SK-N-SH treated with all-trans-retinoic acid at 6 μM for 48 hours (cell line): ENCODE data around the gene COL26A1.

Experiments
- ATAC-seq: fragments of 200-7000 bp; cut with Tn5 transposase; 3 replicates; pipeline ENCODE4 v1.9.1; 2020; ENCODE audit warnings: mild to moderate bottlenecking, moderate library complexity
- ARNTL ChIP-seq: fragments of 450-650 bp; formaldehyde crosslinking; IDR thresholded peaks from 2 replicates; pipeline ENCODE4 v1.5.0; 2020; ENCODE audit warnings: low read depth, mild to moderate bottlenecking, moderate library complexity, borderline replicate concordance
- CSDC2 ChIP-seq: fragments of 250-450 bp; sonication (Bioruptor Pico); IDR thresholded peaks from 2 replicates; pipeline ENCODE4 v1.5.0; 2020; ENCODE audit warnings: mild to moderate bottlenecking, moderate library complexity
- ESRRG ChIP-seq: fragments of 250-450 bp; sonication (Bioruptor Pico); IDR thresholded peaks from 2 replicates; pipeline ENCODE4 v1.6.1; 2021; ENCODE audit warnings: mild to moderate bottlenecking
- ISL1 ChIP-seq: fragments of 250-450 bp; sonication (Bioruptor Pico); IDR thresholded peaks from 2 replicates; pipeline ENCODE4 v2.1.2; 2022; ENCODE audit warnings: mild to moderate bottlenecking, moderate library complexity
- OSR1 ChIP-seq: fragments of 250-450 bp; sonication (Bioruptor Pico); IDR thresholded peaks from 2 replicates; pipeline ENCODE4 v1.8.0; 2022; ENCODE audit warnings: moderate library complexity, mild to moderate bottlenecking, inconsistent platforms
- PPARA ChIP-seq: fragments of 250-450 bp; sonication (Bioruptor Pico); IDR thresholded peaks from 2 replicates; pipeline ENCODE4 v1.5.0; 2020; ENCODE audit warnings: mild to moderate bottlenecking, borderline replicate concordance
- SNAI2 ChIP-seq: fragments of 250-450 bp; sonication (Bioruptor Pico); IDR thresholded peaks from 2 replicates; pipeline ENCODE4 v1.5.0; 2020; ENCODE audit warnings: mild to moderate bottlenecking, moderate library complexity
- TCF4 ChIP-seq: fragments of 250-450 bp; sonication (Bioruptor Pico); IDR thresholded peaks from 2 replicates; pipeline ENCODE4 v1.8.0; 2021; ENCODE audit warnings: mild to moderate bottlenecking, moderate library complexity, borderline replicate concordance
- TOX ChIP-seq: fragments of 250-450 bp; sonication (Bioruptor Pico); IDR thresholded peaks from 2 replicates; pipeline ENCODE4 v1.8.0; 2021; ENCODE audit warnings: mild to moderate bottlenecking, moderate library complexity, borderline replicate concordance
- ZC3H10 ChIP-seq: fragments of 250-450 bp; sonication (Bioruptor Pico); IDR thresholded peaks from 2 replicates; pipeline ENCODE4 v1.5.1; 2021; ENCODE audit warnings: mild to moderate bottlenecking, moderate library complexity
- ZFP30 ChIP-seq: fragments of 450-650 bp; formaldehyde crosslinking; IDR thresholded peaks from 2 replicates; pipeline ENCODE4 v1.5.0; 2022; ENCODE audit warnings: mild to moderate bottlenecking, moderate library complexity
- ZNF565 ChIP-seq: fragments of 450-650 bp; formaldehyde crosslinking; conservative IDR thresholded peaks from 2 replicates; pipeline ENCODE4 v1.5.0; 2020; ENCODE audit warnings: low read depth, mild to moderate bottlenecking, moderate library complexity
- ZNF70 ChIP-seq: fragments of 450-650 bp; formaldehyde crosslinking; IDR thresholded peaks from 2 replicates; pipeline ENCODE4 v1.5.0; 2020; ENCODE audit warnings: mild to moderate bottlenecking, moderate library complexity
- ZNF8 ChIP-seq: fragments of 450-650 bp; formaldehyde crosslinking; IDR thresholded peaks from 2 replicates; pipeline ENCODE4 v1.5.0; 2020; ENCODE audit warnings: mild to moderate bottlenecking, moderate library complexity
- TF ChIP-seq, protein P1 (sequence below): fragments of 250-450 bp; sonication (Bioruptor Pico); IDR thresholded peaks from 2 replicates; pipeline ENCODE4 v1.5.1; 2020; ENCODE audit warnings: low read depth, mild to moderate bottlenecking, moderate library complexity
- TF ChIP-seq, protein P2 (sequence below): fragments of 250-450 bp; sonication (Bioruptor Pico); IDR thresholded peaks from 2 replicates; pipeline ENCODE4 v1.5.0; 2020; ENCODE audit warnings: mild to moderate bottlenecking, moderate library complexity
- TF ChIP-seq, protein P3 (sequence below): fragments of 250-450 bp; sonication (Bioruptor Pico); IDR thresholded peaks from 2 replicates; pipeline ENCODE4 v1.8.0; 2021; ENCODE audit warnings: low read depth, mild to moderate bottlenecking, moderate library complexity, borderline replicate concordance
- TF ChIP-seq, protein P4 (sequence below): fragments of 250-450 bp; sonication (Bioruptor Pico); IDR thresholded peaks from 2 replicates; pipeline ENCODE4 v1.5.1; 2021; ENCODE audit warnings: mild to moderate bottlenecking, moderate library complexity

The COL26A1 gene

DNA sequence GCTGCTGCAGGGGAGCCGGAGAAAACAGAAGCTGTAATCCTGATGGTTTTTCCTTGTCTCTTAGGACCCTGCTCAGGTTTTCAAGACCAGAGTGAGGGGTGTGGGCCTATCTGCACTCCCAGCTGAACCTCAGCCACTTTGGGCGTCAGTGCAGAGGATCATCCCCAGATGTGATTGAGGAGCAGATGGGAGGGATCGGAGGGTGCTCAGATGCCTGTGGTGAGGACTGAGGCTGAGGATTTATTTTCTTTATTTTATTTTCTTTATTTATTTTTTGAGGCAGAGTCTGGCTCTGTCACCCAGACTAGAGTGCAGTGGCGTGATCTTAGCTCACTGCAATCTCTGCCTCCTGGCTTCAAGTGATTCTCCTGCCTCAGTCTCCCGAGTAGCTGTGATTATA lies 13.9 kb downstream of the COL26A1 start:
- no peak for ATAC-seq
- TF ChIP-seq OSR1 (CRISPR knock-in tag) = no peak
- TF ChIP-seq, protein P1, sequence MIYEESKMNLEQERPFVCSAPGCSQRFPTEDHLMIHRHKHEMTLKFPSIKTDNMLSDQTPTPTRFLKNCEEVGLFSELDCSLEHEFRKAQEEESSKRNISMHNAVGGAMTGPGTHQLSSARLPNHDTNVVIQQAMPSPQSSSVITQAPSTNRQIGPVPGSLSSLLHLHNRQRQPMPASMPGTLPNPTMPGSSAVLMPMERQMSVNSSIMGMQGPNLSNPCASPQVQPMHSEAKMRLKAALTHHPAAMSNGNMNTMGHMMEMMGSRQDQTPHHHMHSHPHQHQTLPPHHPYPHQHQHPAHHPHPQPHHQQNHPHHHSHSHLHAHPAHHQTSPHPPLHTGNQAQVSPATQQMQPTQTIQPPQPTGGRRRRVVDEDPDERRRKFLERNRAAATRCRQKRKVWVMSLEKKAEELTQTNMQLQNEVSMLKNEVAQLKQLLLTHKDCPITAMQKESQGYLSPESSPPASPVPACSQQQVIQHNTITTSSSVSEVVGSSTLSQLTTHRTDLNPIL = no peak
- no peak for TF ChIP-seq TCF4 (CRISPR knock-in tag)
- TF ChIP-seq ISL1 (CRISPR knock-in tag) = no peak
- TF ChIP-seq, all 23 proteins: peak for 0

DNA sequence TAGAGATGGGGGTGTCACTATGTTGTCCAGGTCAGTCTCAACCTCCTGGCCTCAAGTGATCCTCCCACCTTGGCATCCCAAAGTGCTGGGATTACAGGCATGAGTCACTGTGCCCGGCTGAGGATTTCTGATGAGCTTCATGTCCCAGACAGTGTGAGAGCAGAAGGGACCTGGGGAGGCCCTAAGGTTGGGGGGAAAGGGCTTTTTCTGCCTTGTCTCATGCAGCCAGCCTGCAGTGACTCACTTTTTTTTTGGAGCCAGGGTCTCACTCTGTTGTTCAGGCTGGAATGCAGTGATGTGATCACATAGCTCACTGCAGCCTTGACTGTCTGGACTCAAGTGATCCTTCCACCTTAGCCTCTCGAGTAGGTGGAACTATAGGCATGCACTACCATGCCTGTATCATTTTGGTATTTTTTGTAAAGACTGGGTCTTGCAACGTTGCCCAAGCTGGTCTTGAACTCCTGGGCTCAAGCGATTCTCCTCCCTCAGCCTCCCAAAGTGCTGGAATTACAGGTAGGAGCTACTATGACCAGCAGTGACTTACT lies 14.6 kb downstream of the COL26A1 start:
- ATAC-seq = peak; percentile 48; the same call in 2 of the 3 replicates
- TF ChIP-seq ISL1 (CRISPR knock-in tag) (no peak), SNAI2 (CRISPR knock-in tag) (no peak), ZNF70 (no peak), PPARA (CRISPR knock-in tag) (no peak), ZNF565 (no peak), TOX (CRISPR knock-in tag) (no peak)
- TF ChIP-seq, protein P2, sequence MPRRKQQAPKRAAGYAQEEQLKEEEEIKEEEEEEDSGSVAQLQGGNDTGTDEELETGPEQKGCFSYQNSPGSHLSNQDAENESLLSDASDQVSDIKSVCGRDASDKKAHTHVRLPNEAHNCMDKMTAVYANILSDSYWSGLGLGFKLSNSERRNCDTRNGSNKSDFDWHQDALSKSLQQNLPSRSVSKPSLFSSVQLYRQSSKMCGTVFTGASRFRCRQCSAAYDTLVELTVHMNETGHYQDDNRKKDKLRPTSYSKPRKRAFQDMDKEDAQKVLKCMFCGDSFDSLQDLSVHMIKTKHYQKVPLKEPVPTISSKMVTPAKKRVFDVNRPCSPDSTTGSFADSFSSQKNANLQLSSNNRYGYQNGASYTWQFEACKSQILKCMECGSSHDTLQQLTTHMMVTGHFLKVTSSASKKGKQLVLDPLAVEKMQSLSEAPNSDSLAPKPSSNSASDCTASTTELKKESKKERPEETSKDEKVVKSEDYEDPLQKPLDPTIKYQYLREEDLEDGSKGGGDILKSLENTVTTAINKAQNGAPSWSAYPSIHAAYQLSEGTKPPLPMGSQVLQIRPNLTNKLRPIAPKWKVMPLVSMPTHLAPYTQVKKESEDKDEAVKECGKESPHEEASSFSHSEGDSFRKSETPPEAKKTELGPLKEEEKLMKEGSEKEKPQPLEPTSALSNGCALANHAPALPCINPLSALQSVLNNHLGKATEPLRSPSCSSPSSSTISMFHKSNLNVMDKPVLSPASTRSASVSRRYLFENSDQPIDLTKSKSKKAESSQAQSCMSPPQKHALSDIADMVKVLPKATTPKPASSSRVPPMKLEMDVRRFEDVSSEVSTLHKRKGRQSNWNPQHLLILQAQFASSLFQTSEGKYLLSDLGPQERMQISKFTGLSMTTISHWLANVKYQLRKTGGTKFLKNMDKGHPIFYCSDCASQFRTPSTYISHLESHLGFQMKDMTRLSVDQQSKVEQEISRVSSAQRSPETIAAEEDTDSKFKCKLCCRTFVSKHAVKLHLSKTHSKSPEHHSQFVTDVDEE = no peak
- TF ChIP-seq, all 23 proteins: peak for 0

DNA sequence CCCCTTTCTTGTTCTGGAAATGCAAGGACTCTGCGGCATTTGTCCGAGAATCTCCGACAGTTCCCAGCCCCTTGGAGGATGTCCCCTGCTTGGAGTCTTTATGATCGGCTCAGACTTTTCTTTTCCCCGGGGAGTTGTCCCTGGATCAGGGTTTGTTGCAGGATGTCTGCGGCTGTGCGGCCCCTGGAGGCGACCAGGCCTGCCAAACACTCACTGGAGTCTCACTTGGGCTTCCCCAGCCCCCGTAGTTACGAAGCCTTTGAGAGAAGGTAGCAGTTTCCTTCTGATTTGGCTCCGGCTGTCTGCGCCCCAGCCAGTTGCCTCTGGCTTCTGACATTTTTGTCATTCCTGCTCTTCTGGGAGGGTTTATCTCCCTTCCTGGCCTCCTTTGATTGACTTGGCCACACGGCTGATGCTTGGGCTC lies 16.1 kb downstream of the COL26A1 start:
- TF ChIP-seq, protein P3, sequence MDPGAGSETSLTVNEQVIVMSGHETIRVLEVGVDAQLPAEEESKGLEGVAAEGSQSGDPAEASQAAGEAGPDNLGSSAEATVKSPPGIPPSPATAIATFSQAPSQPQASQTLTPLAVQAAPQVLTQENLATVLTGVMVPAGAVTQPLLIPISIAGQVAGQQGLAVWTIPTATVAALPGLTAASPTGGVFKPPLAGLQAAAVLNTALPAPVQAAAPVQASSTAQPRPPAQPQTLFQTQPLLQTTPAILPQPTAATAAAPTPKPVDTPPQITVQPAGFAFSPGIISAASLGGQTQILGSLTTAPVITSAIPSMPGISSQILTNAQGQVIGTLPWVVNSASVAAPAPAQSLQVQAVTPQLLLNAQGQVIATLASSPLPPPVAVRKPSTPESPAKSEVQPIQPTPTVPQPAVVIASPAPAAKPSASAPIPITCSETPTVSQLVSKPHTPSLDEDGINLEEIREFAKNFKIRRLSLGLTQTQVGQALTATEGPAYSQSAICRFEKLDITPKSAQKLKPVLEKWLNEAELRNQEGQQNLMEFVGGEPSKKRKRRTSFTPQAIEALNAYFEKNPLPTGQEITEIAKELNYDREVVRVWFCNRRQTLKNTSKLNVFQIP (CRISPR knock-in tag) = no peak
- no peak for TF ChIP-seq ZNF8 (CRISPR knock-in tag)
- TF ChIP-seq ISL1 (CRISPR knock-in tag) = no peak
- TF ChIP-seq ZFP30 (CRISPR knock-in tag) = no peak
- TF ChIP-seq, protein P4, sequence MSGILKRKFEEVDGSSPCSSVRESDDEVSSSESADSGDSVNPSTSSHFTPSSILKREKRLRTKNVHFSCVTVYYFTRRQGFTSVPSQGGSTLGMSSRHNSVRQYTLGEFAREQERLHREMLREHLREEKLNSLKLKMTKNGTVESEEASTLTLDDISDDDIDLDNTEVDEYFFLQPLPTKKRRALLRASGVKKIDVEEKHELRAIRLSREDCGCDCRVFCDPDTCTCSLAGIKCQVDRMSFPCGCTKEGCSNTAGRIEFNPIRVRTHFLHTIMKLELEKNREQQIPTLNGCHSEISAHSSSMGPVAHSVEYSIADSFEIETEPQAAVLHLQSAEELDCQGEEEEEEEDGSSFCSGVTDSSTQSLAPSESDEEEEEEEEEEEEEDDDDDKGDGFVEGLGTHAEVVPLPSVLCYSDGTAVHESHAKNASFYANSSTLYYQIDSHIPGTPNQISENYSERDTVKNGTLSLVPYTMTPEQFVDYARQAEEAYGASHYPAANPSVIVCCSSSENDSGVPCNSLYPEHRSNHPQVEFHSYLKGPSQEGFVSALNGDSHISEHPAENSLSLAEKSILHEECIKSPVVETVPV (CRISPR knock-in tag) = no peak
- TF ChIP-seq ZC3H10 = no peak
- no peak for TF ChIP-seq ARNTL (CRISPR knock-in tag)

DNA sequence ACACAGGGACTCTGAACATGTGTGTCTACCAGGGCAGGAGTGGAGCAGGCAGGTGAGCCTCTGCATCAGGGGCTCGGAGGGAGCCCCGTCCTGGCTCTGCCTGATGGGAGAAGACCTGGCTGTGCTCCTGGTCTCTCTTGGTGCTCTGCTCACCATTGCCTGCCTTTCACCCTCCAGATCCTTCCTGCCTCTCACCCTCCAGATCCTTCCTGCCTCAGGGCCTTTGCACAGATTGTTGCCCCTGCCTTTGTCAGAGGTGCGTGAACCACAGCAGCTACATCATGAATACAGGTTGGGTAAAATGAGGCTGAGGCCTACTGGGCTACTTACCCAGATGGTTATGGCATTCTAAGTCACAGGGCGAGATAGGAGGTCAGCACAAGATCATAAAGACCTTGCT lies 16.6 kb downstream of the COL26A1 start:
- TF ChIP-seq PPARA (CRISPR knock-in tag) (no peak), ZNF8 (CRISPR knock-in tag) (no peak), ARNTL (CRISPR knock-in tag) (no peak), ZNF565 (no peak), SNAI2 (CRISPR knock-in tag) (no peak), CSDC2 (CRISPR knock-in tag) (no peak), ZNF70 (no peak), ESRRG (CRISPR knock-in tag) (no peak)
- TF ChIP-seq, protein P3 (CRISPR knock-in tag) = no peak
- TF ChIP-seq, protein P4 (CRISPR knock-in tag) = no peak
- ATAC-seq = no peak

More for the DNA sequence above, 16.1 kb downstream of the COL26A1 start:
- peak; percentile 45 for ATAC-seq
